Fibroblast of lung (primary cell): ENCODE results near the gene KAT2B. TPM values are rescaled to one million over a fixed set of nuclear protein-coding genes. Genes with fewer than 3 reads are reported as not detected.

Experiments used
- DNase-seq, 2 donors: peaks; one replicate each; pipeline versions ENCODE4 v3.0.0 to v3.0.0-alpha.2; 2010; ENCODE audit warnings: low read depth in 2 of 2
- H2AFZ ChIP-seq: 2 replicates; pipeline ENCODE4 v1.5.1; 2012; ENCODE audit warnings: low read length, control low read depth, inconsistent platforms
- H3K27ac ChIP-seq: 2 replicates; pipeline ENCODE4 v1.5.1; 2011; ENCODE audit warnings: low read length, control low read depth; ENCODE audit not compliant: insufficient read depth
- H3K27me3 ChIP-seq: 2 replicates; pipeline ENCODE4 v1.5.1; 2011; ENCODE audit warnings: mild to moderate bottlenecking, low read length; ENCODE audit not compliant: control insufficient read depth, insufficient read depth
- H3K36me3 ChIP-seq: 2 replicates; pipeline ENCODE4 v1.5.1; 2011; ENCODE audit warnings: low read length; ENCODE audit not compliant: control insufficient read depth, insufficient read depth
- H3K4me1 ChIP-seq: 2 replicates; pipeline ENCODE4 v1.5.1; 2011; ENCODE audit warnings: low read length; ENCODE audit not compliant: control insufficient read depth, insufficient read depth; ENCODE audit errors: extremely low read depth
- H3K4me2 ChIP-seq: 2 replicates; pipeline ENCODE4 v1.5.1; 2011; ENCODE audit warnings: low read length, control low read depth; ENCODE audit not compliant: insufficient read depth; ENCODE audit errors: extremely low read depth
- H3K4me3 ChIP-seq, 4 experiments: fragments of 200-600 bp in 1 of 4; sonication (generic) in 1 of 4; replicated peaks in 1 of 4; 2 replicates each; pipeline ENCODE4 v1.5.1; 2011 to 2016; ENCODE audit warnings: low read length in 4 of 4, low read depth in 3 of 4, mild to moderate bottlenecking in 3 of 4, control low read depth in 2 of 4, inconsistent platforms in 1 of 4, mixed read lengths in 1 of 4; ENCODE audit not compliant: insufficient read depth in 1 of 4; ENCODE audit errors: control extremely low read depth in 1 of 4
- H3K79me2 ChIP-seq: 2 replicates; pipeline ENCODE4 v1.5.1; 2012; ENCODE audit warnings: mild to moderate bottlenecking, low read length, inconsistent platforms; ENCODE audit not compliant: control insufficient read depth, insufficient read depth
- H3K9ac ChIP-seq: 2 replicates; pipeline ENCODE4 v1.5.1; 2011; ENCODE audit warnings: mild to moderate bottlenecking, low read length, control low read depth; ENCODE audit not compliant: insufficient read depth
- H3K9me3 ChIP-seq: 2 replicates; pipeline ENCODE4 v1.5.1; 2012; ENCODE audit warnings: low read depth, low read length; ENCODE audit not compliant: control insufficient read depth, insufficient read depth
- H4K20me1 ChIP-seq: 2 replicates; pipeline ENCODE4 v1.5.1; 2011; ENCODE audit warnings: low read length; ENCODE audit not compliant: control insufficient read depth, insufficient read depth; ENCODE audit errors: extremely low read depth
- EZH2 ChIP-seq: IDR thresholded peaks from 2 replicates; pipeline ENCODE4 v1.5.1; 2012; ENCODE audit warnings: low read length, control low read depth, mild to moderate bottlenecking; ENCODE audit errors: missing control alignments
- polyA plus RNA-seq, 2 donors: library from polyadenylated mRNA; depleted of rRNA in 1 of 2; stranded (reverse) in 1 of 2; unstranded in 1 of 2; fragments of >200 nt; gene quantifications; 2 replicates each; pipeline ENCODE4 v1.2.1, GENCODE V29; 2011 to 2012; ENCODE audit warnings: missing spikeins in 1 of 2
- total RNA-seq: library from RNA; depleted of rRNA; stranded (reverse); fragments of >200 nt; gene quantifications from 2 replicates; pipeline ENCODE4 v1.2.1, GENCODE V29; 2014
- TF ChIP-seq, protein P1 (sequence below), 2 donors: IDR thresholded peaks in 1 of 2; conservative IDR thresholded peaks in 1 of 2; 1 replicate in 1 of 2; 2 replicates in 1 of 2; pipeline ENCODE4 v1.5.1; 2011 to 2012; ENCODE audit warnings: low read length in 2 of 2, control low read depth in 1 of 2, inconsistent platforms in 1 of 2, low read depth in 1 of 2, mild to moderate bottlenecking in 1 of 2

KAT2B gene
- total and polyA plus RNA-seq, 2 donors (not counting 1 experiment from before 2014, with no cell fraction given), result 9.1 to 14.7 TPM

- DNase-seq, result peak in 1 of 2 donors; percentile 51
- Histone ChIP-seq H3K9ac (no peak overlapping the region), H3K79me2 (no peaks in the 10 kb centered on the region), H3K4me2 (no peak overlapping the region), H2AFZ (no peak overlapping the region), H3K27ac (no peak overlapping the region), H3K36me3 (no peaks in the 10 kb centered on the region), H3K27me3 (no peaks in the 10 kb centered on the region), H3K4me1 (peaks cover 3% of the 10 kb centered on the region), H3K4me3 (no peak overlapping the region), H4K20me1 (no peaks in the 10 kb centered on the region), H3K9me3 (no peaks in the 10 kb centered on the region)
- TF ChIP-seq EZH2, result no peak
- TF ChIP-seq, protein P1, sequence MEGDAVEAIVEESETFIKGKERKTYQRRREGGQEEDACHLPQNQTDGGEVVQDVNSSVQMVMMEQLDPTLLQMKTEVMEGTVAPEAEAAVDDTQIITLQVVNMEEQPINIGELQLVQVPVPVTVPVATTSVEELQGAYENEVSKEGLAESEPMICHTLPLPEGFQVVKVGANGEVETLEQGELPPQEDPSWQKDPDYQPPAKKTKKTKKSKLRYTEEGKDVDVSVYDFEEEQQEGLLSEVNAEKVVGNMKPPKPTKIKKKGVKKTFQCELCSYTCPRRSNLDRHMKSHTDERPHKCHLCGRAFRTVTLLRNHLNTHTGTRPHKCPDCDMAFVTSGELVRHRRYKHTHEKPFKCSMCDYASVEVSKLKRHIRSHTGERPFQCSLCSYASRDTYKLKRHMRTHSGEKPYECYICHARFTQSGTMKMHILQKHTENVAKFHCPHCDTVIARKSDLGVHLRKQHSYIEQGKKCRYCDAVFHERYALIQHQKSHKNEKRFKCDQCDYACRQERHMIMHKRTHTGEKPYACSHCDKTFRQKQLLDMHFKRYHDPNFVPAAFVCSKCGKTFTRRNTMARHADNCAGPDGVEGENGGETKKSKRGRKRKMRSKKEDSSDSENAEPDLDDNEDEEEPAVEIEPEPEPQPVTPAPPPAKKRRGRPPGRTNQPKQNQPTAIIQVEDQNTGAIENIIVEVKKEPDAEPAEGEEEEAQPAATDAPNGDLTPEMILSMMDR (conservative IDR thresholded peaks at IDR 0.05 in 1 of 2, IDR thresholded peaks at IDR 0.05 in 1 of 2; ENCODE audit: low read depth in 1 of 2, low read length in 2 of 2), result no peak
These were observed 17.4 kb downstream of the KAT2B start for GRCh38 chr3:20057612-20058180.

DNA sequence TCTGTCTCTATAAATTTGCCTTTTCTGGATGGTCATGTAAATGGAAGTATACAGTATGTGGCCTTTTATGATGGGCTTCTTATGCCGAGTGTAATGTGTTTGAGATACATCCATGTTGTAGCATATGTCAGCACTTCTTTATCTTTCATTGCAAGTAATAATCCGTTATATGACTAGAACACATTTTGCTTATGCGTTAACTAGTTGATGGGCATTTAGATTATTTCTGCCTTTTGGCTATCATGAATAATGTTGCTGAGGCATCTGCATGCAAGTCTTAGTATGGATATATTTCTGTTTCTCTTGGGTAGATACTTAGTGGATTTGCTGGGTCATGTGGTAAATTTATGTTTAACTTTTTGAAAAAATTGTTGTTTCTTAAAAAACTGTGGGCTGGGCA is 19.7 kb downstream of the KAT2B start:
- Histone ChIP-seq H4K20me1 (no peaks in the 10 kb centered on the region), H3K36me3 (no peaks in the 10 kb centered on the region), H3K4me2 (no peak overlapping the region), H3K4me3 (no peak overlapping the region), H3K27me3 (no peaks in the 10 kb centered on the region), H3K4me1 (peaks cover 3% of the 10 kb centered on the region), H3K9ac (no peak overlapping the region), H3K79me2 (no peaks in the 10 kb centered on the region), H2AFZ (no peak overlapping the region), H3K9me3 (no peaks in the 10 kb centered on the region), H3K27ac (no peak overlapping the region)
- DNase-seq, result no peak
- TF ChIP-seq, protein P1 (conservative IDR thresholded peaks at IDR 0.05 in 1 of 2, IDR thresholded peaks at IDR 0.05 in 1 of 2; ENCODE audit: low read depth in 1 of 2, low read length in 2 of 2), result no peak
- no peak for TF ChIP-seq EZH2

DNA sequence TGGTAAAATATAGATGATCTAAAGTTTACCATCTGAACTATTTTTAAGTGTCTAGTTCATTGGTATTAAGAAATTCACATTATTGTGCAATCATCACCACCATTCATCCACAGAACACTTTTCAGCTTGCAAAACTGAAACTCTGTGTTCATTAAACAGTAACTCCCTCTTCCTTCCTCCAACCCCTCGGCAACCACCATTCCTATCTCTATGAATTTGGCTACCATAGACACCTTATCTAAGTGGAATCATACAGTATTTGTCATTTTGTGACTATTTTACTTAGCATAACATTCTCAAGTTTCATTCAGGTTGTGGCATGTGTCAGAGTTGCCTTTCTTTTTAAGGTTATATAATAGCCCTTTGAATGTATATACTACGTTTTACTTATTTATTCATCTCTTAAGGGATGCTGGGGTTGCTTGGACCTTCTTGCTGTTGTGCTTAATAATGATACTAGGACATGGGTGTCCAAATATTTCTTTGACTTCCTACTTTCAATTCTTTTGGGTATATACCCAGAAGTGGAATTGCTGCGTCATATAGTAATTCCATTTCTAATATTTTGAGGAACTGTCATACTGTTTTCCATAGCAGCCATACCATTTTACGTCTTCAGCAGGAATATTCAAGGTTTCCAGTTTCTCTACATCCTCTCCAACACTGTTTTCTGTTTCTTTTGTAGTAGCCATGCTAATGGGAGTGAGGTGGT is 20.9 kb downstream of the KAT2B start:
- Histone ChIP-seq H3K79me2 (no peaks in the 10 kb centered on the region), H3K36me3 (no peaks in the 10 kb centered on the region), H3K27ac (no peak overlapping the region), H2AFZ (no peak overlapping the region), H3K4me3 (peak overlapping the region in 1 of 4 experiments; percentile 32), H3K27me3 (no peaks in the 10 kb centered on the region), H3K9me3 (no peaks in the 10 kb centered on the region), H4K20me1 (no peaks in the 10 kb centered on the region), H3K9ac (no peak overlapping the region), H3K4me2 (no peak overlapping the region), H3K4me1 (peaks cover 3% of the 10 kb centered on the region)
- DNase-seq, result peak; percentile 46 to 81
- TF ChIP-seq, protein P1 (conservative IDR thresholded peaks at IDR 0.05 in 1 of 2, IDR thresholded peaks at IDR 0.05 in 1 of 2; ENCODE audit: low read depth in 1 of 2, low read length in 2 of 2), result no peak
- TF ChIP-seq EZH2, result no peak
